Embryonic facial prominence (tissue), 1 donor: ENCODE measurements around the gene TVP23C.
"Not testable (repeated sequence)": the region's sequence is repeated elsewhere in the genome, so short reads cannot be mapped to it uniquely, and the experiment has no call there.

Experiments
- DNase-seq: peaks from one replicate; pipeline ENCODE4 v3.0.0-alpha.2; 2016; ENCODE audit errors: extremely low spot score

TVP23C gene

GRCh38 chr17:15563375-15563857 lies at the start of gene TVP23C:
TSS of gene TVP23C (minus strand) at chr17:15563483. CDS start at chr17:15563448, 35 bp downstream.
- DNase-seq: peak; percentile 33

DNA sequence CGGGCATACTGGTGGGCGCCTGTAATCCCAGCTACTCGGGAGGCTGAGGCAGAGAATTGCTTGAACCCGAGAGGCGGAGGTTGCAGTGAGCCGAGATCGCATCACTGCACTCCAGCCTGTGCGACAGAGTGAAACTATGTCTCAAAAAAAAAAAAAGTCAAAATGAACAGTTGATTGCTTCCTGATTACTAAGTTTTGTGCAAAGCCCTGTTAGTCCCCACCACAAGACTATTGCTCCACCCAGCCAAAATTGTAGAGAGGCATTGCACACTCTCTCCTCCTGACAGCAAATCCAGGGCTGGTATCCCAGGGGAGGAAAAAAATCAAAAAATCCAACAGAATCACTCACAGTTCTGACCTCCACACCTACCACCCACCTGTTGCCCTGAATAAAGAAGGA lies 29.7 kb upstream of the TVP23C start:
- DNase-seq: not testable (repeated sequence)

- DNase-seq: not testable (repeated sequence)
Measured at GRCh38 chr17:15591986-15592385, 28.7 kb upstream of the TVP23C start.

- not testable (repeated sequence) for DNase-seq
Measured at GRCh38 chr17:15590844-15591243, 27.6 kb upstream of the TVP23C start.

GRCh38 chr17:15589544-15590536 lies 26.6 kb upstream of the TVP23C start:
- not testable (repeated sequence) for DNase-seq

DNA sequence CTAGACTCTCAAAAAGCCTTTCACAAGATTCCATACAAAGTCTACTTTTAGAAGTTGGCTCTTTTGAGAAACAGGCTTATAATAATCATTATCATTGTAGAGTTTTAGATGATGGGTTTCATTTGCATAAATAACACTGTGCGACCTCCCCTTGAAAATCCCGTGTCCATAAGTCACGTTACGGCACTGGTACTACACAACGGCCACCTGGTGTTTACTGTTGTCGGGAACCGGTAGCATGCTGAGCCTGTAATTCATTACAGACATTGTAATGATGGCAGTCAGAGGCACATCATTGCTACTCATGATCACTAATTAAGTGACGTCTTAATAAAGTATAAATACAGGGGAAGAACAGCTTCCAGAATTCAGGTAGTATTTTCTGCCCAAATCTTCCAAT lies 24.7 kb upstream of the TVP23C start:
- not testable (repeated sequence) for DNase-seq

GRCh38 chr17:15583313-15583712 lies 20.0 kb upstream of the TVP23C start:
- DNase-seq: not testable (repeated sequence)

GRCh38 chr17:15581462-15581861 lies 18.2 kb upstream of the TVP23C start:
- not testable (repeated sequence) for DNase-seq

DNA sequence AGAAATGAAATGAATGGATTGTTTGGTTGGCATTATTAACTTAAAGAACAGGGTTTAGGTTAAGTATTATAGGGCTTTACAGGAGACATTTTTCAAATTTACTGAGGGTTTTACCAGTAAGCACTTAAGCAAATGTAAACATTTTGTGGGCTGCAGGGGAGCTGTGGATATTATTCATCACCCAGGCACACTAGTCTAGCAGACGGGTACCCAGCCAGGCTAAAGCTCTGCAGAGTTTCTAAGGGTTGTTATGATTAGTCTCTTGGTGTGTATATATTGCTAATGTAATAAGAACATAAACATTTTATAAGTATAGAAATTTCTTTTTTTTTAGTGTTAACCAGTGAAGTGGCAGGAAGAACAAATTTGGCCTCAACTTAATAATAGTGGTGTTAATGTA lies 13.6 kb upstream of the TVP23C start:
- DNase-seq: not testable (repeated sequence)

DNA sequence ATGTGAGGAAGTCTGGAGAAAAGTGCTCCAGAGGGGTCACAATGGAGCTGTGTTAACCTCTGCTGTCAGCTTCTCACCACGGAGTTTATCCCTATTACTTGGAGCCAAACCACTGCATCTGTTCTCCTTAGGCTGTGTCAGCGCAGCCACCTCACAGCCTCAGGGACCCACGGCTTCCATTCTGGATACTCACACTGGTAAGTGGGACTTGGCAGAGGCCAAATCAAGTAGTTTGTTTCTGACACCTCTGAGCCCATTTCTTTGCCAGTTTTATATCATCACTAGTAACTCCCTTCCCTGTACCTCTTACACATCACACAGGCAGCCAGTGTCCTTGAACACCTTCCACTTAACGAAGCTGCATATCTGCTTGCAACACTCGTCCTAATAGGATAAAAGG lies 11.4 kb upstream of the TVP23C start:
- not testable (repeated sequence) for DNase-seq

DNA sequence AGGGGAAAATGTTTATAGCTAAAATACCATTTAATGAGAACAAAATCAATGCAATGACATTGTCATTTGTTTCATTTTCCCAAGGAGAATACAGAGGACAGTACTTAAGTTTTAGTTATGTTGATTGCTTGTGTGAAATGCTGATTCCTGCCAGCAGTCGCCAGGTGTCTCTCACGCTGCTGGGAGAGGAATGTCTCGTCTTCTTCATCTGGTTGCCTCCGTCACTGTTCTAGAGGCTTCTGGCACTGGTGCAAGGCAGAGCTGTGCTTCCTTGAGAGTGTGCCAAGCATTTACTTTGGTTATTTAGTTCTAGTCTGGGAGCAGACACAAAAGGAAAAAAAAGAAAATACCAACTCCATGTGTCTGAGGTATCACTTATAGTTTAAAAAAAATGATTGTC lies 10.6 kb upstream of the TVP23C start:
- not testable (repeated sequence) for DNase-seq

GRCh38 chr17:15562613-15563374 lies 489 bp downstream of the TVP23C start:
- not testable (repeated sequence) for DNase-seq

DNA sequence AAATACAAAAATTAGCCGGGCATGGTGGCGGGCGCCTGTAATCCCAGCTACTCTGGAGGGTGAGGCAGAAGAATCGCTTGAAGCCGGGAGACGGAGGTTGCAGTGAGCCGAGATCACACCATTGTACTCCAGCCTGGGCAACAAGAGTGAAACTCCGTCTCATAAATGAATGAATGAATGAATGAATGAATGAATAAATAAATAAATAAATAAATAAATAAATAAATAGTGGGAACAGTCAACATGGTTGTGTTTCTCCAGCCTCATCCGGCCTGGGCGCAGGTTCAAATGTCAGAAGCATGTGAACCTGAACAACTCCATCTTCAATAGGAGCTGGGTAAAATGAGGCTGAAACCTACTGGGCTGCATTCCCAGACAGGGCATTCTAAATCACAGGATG lies 1.8 kb downstream of the TVP23C start:
- not testable (repeated sequence) for DNase-seq

DNA sequence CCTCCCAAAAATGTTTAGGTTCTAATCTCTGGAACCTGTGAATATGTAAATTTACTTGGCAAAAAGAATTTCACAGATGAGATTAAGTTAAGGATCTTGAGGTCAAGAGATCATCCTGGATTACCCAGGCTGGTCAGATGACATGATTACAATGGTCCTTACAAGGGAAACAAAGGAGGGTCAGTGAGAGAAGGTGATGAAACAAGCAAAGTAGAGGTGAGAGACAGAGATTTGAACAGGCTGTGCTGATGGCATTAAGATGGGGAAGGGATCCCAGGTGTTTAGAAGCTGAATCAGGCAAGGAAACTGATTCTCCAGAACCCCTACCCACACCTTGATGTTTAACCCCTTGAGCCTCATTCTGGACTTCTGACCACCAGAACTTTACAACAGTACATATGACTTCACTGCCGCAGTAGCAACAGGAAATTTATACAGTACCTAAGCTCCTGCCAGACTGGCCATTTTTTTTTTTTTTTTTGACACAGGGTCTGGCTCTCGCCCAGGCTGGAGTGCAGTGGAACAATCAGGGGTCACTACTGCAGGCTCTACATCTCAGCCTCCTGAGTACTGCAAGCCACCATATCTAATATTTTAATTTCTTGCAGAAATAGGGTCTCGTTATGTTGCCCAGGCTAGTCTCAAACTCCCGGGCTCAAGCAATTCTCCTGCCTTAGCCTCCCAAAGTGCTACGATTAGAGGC lies 4.7 kb downstream of the TVP23C start:
- not testable (repeated sequence) for DNase-seq

DNA sequence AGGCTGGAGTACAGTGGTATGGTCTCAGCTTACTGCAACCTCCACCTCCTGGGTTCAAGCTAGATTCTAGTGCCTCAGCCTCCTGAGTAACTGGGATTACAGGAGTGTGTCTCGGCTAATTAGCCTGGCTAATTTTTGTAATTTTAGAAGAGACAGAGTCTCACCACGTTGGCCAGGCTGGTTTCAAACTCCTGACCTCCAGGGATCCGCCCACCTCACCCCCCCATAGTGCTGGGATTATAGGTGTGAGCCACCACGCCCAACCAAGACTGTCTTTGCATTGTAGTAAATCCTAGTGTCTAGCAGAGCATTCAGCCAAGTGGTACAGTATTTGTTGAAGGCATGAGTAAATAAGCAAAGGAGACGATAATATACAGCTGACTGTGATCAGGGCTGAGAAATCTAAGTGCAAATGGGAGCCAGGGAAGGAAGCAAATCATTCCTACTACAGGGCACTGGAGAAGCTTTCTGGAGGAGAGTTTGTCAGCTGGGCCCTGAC lies 5.9 kb downstream of the TVP23C start:
- not testable (repeated sequence) for DNase-seq

- not testable (repeated sequence) for DNase-seq
Measured at GRCh38 chr17:15552932-15553331, 10.4 kb downstream of the TVP23C start.

GRCh38 chr17:15549552-15549951 lies 13.7 kb downstream of the TVP23C start:
- not testable (repeated sequence) for DNase-seq

- DNase-seq: not testable (repeated sequence)
Measured at GRCh38 chr17:15546604-15547003, 16.7 kb downstream of the TVP23C start.

DNA sequence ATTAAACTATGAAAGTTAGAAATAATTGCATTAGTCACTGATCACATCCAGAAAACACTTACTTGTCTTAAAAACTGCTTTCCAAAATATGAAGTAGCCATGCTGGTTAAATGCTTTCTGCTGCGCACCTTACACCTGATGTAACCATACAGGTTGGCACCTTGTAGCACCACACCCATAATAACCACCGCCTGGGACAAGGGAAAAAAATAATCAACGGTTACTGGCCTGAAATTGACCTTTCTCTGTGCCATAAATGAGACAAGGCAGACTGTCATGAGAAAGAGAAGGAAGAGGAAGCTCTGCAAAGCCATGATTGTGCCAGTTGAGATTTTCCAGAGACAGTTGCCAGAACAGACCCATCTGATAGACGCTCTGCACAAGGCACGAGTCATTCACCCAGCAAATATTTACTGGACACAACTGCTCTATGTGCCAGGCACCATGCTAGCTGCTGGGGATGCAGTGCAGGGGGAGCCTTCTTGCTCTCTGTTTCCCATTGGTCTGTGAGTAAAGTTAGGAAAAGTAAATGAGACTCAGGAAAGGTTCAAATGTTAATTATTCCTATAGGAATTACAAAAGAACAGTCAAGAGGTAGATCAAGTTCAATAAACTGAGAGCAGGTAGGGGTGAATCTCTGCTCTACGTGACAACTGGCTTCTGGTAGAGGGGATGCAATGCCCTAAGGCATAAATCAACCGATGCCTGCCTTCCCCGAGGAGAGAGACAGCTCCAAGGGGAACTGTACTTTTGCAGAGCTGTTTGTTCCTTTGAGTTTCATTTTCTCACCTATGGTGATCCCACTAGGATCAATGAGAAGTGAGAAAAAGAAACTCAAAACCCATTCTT lies 22.7 kb downstream of the TVP23C start:
- DNase-seq: not testable (repeated sequence)

GRCh38 chr17:15533122-15533521 lies 30.2 kb downstream of the TVP23C start:
- DNase-seq: not testable (repeated sequence)
